H7 (cell line): ENCODE measurements around the gene CCDC92B. TPM values are rescaled to one million over a fixed set of nuclear protein-coding genes. Genes with fewer than 3 reads are reported as not detected.
"Not testable (repeated sequence)": the region's sequence is repeated elsewhere in the genome, so short reads cannot be mapped to it uniquely, and the experiment has no call there.

ENCODE experiments used
- DNase-seq: peaks from one replicate; pipeline ENCODE4 v3.0.0; 2012
- H3K27me3 ChIP-seq: 2 replicates; pipeline ENCODE4 v1.6.0; 2011; ENCODE audit warnings: mild to moderate bottlenecking, low read length; ENCODE audit not compliant: control insufficient read depth, insufficient read depth
- H3K36me3 ChIP-seq: replicated peaks from 2 replicates; pipeline ENCODE4 v1.5.1; 2011; ENCODE audit warnings: low read length; ENCODE audit not compliant: control insufficient read depth, insufficient read depth
- H3K4me3 ChIP-seq: 2 replicates; pipeline ENCODE4 v1.5.1; 2011; ENCODE audit warnings: low read depth, mild to moderate bottlenecking, control low read depth, low read length, moderate library complexity; ENCODE audit not compliant: insufficient read depth
- total RNA-seq: library from RNA; depleted of rRNA; stranded (reverse); fragments of >200 nt; shearing (Covaris generic); gene quantifications from 2 replicates; pipeline ENCODE4 v1.2.3, GENCODE V29; 2014

The CCDC92B gene
- total RNA-seq, 1 experiment from 2014 or later = 2.5 TPM

DNA sequence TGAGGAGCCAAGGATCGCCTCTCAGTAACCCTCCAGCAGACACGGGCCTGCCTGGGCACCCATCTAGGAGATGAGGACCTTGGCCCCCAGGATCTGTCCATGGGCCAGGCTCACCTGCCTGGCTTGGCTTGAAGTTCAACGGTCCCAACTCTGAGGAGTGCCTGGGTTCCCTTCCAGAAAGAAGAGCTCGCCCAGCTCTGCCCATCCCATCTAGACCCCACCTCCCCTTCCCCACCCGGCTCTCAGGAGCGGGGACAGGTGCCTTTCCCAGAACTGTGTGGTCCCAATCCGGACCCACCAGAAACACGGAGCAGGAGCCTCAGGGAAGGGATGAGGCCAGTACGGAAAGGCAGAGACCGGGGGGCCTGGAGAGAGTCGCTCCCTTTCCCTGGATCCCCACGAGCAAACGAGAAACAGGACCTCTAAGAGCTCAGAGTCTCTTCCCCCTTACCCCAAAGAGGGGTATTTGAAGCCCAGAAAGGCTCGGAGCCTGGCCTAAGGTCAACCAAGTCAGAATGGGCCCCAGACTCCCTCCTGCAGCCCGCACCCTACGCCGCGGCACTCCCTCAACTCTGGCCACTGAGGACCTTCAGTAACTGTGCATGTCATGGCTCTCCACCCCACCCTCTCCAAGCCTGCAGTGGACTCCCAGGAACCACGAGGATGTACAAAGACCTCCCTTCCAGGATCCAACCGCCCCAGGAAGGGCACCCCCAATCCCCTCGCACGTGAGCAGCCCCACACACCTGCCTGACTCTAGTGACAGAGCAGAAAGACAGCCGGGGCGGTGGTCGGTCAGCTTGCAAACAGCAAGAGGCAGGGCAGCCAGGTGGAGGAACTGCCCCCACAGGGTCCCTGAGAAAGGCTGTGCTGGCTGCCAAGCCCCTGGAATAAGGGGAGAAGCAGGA is 43.3 kb downstream of the CCDC92B start:
- no peak overlapping the region for H3K4me3 ChIP-seq
- DNase-seq = peak; percentile 59
- peaks cover 2% of the 10 kb centered on the region for H3K36me3 ChIP-seq
- H3K27me3 ChIP-seq = peaks cover 3% of the 10 kb centered on the region; the same call in 1 of the 2 replicates

DNA sequence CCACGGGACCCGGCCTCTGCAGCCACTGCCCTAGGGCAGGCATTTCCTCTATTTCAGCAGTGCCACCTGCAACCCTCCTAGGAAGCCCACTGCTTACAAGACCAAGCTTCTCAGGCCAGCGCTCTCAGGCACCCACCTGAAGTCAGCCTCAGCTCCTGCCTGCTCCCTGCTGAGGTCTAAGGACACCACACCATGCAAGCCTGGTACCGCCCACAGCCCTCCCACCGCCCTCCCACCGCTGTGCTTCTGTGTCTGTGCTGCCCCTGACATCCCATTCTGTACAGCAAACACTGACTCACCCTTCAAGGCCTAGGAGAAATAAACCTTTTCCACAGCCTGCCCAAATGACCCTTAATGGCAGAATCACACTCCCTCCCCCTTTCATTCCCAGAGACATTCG is 44.2 kb downstream of the CCDC92B start:
- no peak overlapping the region for H3K4me3 ChIP-seq
- peaks cover 3% of the 10 kb centered on the region for H3K36me3 ChIP-seq
- DNase-seq = peak; percentile 47
- no peaks in the 10 kb centered on the region for H3K27me3 ChIP-seq

DNA sequence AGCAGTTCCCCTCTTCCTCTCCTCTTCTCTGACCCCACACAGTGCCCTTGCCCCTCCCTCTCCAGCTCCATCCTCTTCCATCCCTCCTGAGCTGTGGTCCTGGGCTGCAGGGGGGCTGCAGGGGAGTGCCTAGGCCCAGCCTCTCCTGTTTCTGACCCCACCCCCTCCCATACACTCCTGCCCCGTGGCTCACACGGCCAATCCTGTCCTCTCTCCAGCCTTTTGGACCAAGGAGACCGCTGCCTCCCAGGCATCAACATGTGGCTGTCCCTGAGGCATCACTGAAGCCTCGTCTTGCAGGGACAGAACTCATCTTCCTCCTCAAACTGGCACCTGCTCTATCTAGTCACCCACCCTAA is 44.6 kb downstream of the CCDC92B start:
- no peaks in the 10 kb centered on the region for H3K27me3 ChIP-seq
- H3K4me3 ChIP-seq = no peak overlapping the region
- peaks cover 4% of the 10 kb centered on the region for H3K36me3 ChIP-seq
- peak; percentile 85 for DNase-seq

DNA sequence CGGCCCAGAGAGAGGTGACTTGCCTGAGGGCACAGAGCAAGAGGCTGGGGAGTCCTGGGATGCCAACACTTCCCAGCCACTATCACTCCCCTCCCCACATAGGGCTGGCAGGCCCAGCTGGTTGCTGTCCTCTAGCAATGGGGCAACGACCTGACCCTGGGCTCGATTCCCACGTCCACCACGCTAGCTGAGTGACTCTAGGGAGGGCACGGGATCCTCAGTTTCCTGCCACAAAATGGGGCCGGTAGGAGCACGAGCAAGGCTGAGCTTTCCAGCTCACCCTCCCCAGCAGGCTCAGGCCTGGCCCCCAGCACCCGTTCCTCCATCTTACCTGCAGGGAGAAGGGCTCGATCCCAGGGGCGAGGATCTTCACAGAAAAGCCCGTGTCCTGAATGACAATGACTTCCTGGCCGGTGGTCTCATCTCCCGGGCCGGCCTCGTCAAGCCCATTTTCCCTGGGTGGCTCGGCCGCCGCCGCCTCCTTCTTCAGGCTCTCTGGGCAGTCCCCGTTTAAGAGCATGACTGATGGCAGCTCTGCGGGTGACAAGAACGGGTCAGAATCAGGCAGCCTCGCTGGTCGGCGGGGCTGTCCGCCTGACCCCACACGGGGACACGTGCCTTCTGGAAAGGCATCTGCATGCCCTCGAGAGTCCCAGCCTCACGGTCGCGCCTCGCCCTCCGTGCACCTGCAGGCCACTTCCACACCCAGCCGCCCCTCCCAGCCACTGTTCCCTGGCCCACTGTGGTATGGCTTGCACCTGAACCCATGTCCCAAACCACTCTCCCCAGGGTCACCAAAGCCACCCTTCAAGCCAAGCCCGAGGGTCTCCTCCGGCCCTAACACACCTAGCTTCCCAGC is 45.2 kb downstream of the CCDC92B start:
- no peak overlapping the region for H3K4me3 ChIP-seq
- no peaks in the 10 kb centered on the region for H3K27me3 ChIP-seq
- H3K36me3 ChIP-seq = peaks cover 5% of the 10 kb centered on the region
- peak; percentile 66 for DNase-seq

DNA sequence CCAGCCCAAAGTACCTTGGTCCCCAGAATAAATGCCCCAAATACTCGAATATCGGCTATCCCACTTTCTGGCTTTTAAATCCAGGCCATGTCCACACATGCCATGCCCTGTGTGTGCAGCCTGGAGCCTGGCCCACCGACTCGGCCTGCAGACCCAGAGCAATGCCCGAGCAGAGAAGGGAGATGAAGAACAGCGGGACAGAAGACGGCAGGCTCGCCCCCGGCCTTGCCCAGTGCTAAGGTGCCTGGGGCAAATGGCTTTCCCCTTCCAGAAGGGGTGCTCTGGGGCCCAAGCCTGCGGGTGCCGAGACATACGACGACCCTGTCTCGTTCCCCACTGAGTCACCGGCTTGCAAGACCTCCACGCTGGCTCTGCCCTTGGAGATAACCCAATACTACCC is 45.8 kb downstream of the CCDC92B start:
- H3K27me3 ChIP-seq = no peaks in the 10 kb centered on the region
- H3K36me3 ChIP-seq = peaks cover 6% of the 10 kb centered on the region
- H3K4me3 ChIP-seq = no peak overlapping the region
- peak; percentile 49 for DNase-seq

DNA sequence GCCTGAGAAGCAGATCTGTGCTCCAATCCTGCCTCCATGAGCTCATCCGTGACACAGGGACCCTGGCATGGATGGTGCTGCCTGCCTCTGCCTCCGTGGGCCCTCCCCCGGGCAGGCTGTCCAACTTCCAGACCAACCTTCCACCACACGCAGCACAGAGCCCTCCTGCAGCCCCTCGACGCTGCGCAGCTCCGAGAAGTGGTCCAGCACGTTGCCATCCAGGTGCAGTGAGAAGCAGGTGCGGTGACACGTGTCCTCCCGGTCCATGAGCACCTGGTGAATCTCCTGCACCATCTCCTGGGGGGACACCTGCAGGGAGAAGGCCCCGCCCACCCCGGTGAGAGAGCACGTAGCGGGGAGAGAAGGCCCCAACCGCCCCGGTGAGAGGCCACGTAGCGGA is 46.3 kb downstream of the CCDC92B start:
- peak; percentile 52 for DNase-seq
- Histone ChIP-seq H3K4me3 (no peak overlapping the region), H3K27me3 (no peaks in the 10 kb centered on the region), H3K36me3 (peaks cover 6% of the 10 kb centered on the region)

DNA sequence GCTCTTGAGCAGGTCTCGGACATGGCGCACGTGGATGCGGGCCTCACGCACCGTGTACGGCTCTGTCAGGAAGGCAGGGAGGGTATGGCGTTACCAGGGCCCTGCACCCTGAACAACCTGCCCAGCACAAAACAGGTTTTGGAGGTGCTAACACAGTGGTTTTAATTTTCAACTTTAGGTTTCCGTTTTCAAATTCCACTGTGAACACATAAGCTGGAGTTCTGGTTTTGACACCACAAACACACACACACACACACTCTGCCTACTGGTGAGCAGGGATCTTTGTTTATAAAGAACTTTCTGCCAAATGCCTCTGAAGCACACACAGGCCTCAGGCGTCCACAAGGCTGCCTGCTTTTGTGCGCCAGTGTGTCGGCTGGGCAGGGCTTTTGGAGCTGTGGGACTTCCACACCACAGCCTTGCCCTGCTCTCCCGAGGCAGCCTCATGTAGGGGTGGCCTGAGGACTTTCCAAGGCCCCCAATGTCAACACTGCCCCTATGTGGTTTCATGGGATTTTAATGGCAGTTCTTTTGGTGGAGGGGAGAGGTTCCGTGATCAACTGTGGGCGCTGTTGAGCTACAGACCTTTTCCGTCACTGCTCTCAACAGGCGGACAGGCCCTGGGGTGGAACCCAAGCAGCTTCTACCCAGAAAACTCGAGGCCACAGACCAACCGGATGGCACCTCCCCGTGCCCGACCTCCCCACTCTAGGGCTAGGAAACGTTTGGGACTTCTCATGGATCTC is 47.3 kb downstream of the CCDC92B start:
- no peaks in the 10 kb centered on the region for H3K27me3 ChIP-seq
- no peak overlapping the region for H3K4me3 ChIP-seq
- peak; percentile 83 for DNase-seq
- peaks cover 6% of the 10 kb centered on the region for H3K36me3 ChIP-seq

DNA sequence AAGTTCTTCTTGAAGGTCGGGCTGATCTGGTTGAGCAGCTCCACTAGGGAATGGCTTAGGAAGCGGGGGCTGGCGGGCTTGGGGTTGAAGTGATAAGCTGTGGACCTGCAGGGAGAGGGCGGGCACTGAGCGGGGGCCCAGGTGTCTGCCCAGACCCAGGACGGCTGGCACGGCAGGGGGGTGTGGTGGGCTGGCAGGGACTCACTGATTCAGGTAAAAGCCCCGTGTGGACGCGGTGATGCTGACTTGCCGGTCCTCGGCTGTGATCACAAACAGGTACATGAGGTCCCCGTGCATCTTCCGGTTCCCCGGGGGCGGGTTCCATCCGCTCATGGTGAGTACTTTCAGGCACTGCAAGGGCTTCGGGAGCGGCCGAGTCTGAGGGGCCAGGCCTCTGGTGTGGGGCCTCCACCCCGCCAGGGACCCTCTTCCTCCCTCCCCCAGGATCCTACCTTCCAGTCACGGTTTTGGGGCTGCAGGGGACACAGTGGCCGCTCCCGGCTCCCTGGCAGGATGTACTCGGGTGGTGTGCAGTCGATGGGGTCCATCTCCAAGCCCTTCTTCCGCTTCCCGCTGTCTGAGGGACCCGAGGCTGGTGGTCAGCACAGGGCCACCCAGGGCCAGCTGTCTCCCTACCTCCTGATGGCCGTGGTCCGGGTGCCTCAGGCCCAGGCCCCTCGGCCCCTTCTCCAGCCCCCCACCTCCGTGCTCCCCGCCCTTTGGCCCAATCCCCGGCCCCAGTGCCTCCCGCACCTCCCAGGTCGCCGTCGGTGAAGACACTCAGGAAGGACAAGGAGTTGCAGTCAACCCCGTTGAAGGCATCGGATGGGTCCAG is 48.1 kb downstream of the CCDC92B start:
- DNase-seq = peak; percentile 59
- Histone ChIP-seq H3K4me3 (no peak overlapping the region), H3K36me3 (peaks cover 9% of the 10 kb centered on the region), H3K27me3 (no peaks in the 10 kb centered on the region)

DNA sequence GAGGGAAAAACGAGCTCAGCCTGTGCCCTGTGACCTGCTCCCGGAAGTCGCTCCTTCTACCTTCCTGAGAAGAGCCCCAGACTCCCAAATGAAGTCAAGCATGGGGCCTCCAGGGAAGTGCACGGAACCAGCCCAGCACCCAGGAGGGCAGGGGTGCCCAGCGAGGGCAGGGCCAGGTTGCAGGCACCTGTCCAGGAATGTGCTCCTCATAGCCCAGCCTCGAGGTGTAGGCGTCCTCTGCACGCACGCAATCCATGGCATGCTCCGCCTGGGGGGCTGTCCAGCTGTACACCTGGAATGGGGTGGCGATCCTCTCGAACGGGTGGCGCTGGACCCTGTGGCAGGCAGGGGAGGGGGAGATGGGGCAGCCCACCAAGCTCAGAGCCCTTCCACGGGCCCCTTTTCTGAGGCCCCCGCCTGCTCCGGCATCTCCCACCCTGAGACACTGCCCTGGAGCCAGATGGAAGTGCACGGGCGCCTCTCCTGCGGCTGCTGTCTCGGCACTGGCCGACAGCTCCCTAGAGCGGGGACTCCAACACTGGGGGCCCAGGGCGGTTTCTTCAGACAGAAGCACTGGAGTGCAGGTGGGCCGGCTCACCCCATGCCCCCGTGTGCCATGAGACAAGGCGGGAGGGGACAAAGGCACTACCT is 48.8 kb downstream of the CCDC92B start:
- Histone ChIP-seq H3K36me3 (peaks cover 9% of the 10 kb centered on the region), H3K27me3 (no peaks in the 10 kb centered on the region), H3K4me3 (no peak overlapping the region)
- peak; percentile 46 for DNase-seq

DNA sequence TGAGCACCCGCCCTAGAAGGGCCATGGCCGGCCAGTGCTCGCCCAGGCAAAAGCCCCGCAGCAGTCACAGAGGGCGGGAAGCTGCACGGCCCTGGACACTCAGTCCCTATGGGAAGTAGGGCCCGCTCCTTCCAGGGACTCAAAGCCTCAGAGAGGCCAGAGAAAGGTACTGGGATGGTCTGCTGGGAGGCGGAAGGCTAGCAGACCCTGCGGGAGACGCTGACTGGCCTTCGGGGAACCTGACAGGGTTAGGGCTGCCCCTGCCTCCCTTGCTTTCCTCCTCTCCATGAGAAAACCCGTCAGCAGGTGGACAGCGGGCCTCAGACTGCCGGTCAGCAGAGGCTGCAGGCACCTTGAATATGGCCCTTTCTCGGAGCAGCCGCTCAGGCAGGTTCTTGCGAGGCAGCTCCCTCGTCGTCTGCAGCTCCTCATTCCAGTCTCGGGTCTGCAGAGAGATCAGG is 49.4 kb downstream of the CCDC92B start:
- H3K4me3 ChIP-seq = no peak overlapping the region
- H3K27me3 ChIP-seq = no peaks in the 10 kb centered on the region
- peak; percentile 53 for DNase-seq
- H3K36me3 ChIP-seq = peaks cover 9% of the 10 kb centered on the region

DNA sequence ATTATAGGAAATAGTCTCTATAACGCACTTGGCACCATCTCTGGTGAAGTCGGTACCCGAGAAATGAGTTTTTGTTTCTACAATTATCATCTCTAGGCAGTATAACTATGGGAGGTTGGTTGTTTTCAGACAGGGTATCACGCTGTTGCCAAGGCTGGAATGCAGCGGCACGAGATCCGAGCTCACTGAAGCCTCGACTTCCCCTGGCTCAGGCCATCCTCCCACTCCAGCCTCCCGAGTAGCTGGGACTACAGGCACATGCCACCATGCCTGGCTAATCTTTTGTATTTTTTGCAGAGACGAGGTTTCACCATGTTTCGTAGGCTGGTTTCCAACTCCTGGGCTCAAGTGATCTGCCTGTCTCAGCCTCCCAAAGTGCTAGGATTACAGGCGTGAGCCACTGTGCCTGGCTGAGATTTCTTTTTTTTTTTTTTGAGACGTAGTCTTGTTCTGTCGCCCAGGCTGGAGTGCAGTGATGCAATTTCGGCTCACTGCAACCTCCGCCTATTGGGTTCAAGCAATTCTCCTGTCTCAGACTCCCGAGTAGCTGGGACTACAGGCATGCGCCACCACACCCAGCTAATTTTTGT is 50.1 kb downstream of the CCDC92B start:
- not testable (repeated sequence) for H3K36me3 ChIP-seq, H3K27me3 ChIP-seq, H3K4me3 ChIP-seq
- DNase-seq = peak; percentile 31

DNA sequence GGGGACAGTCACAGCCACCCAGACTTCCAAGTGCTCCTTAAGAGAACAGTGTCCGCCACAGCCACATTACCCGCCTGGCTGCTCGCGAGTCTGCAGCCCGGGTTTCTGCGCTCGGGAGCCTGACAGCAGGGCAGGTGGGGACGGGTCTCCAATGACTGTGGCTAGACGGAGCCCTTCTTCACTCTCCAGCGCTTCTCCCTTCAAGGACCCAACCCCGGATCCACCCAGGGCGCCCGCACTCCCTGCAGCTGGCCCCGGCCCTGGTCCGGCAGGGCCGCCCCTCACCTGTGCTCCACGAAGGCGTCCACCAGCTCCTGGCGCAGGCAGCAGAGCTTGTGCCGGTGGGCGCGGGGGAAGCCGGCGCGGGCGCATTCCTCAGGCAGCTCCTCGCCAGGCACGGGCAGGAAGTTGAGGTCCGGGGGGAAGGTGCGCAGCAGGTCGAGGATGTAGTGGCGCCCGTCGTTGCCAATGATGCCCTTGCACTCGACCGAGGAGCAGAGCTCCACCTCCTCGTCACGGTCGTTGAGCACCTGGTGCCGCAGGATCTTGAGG is 51.8 kb downstream of the CCDC92B start:
- no peak overlapping the region for H3K4me3 ChIP-seq
- peak; percentile 73 for DNase-seq
- H3K27me3 ChIP-seq = no peaks in the 10 kb centered on the region
- peaks cover 9% of the 10 kb centered on the region for H3K36me3 ChIP-seq
